Naive thymus-derived CD4-positive, alpha-beta T cell (primary cell): ENCODE results near the gene MAN1A1. TPM values are rescaled to one million over a fixed set of nuclear protein-coding genes. Genes with fewer than 3 reads are reported as not detected.
"Not testable (repeated sequence)": the region's sequence is repeated elsewhere in the genome, so short reads cannot be mapped to it uniquely, and the experiment has no call there.

ENCODE experiments used
- ATAC-seq: fragments of 150-1000 bp; cut with Tn5 transposase; 2 replicates; pipeline ENCODE4 v1.10.0; 2021; ENCODE audit warnings: mild to moderate bottlenecking, moderate library complexity
- CTCF ChIA-PET: fragments of 350-600 bp; sonication (Branson Sonifier 250); formaldehyde crosslinking; loops from one replicate; lab custom pipeline; 2021; ENCODE audit warnings: antibody characterized with exemption; lab: Charles Lee
- POLR2A ChIA-PET: fragments of 350-600 bp; sonication (Branson Sonifier 250); formaldehyde crosslinking; loops from one replicate; lab custom pipeline; 2021; ENCODE audit warnings: antibody characterized with exemption, inconsistent platforms; lab: Charles Lee
- DNase-seq, 9 donors: peaks; one replicate each; pipeline versions ENCODE4 v3.0.0 to v3.0.0-alpha.2; 2020 to 2022; ENCODE audit warnings: mixed read lengths in 1 of 9
- H3K27ac ChIP-seq: one replicate; pipeline ENCODE4 v1.7.0; 2013; ENCODE audit warnings: mild to moderate bottlenecking, low read depth, low read length, moderate library complexity
- H3K27me3 ChIP-seq, 2 donors: one replicate each; pipeline ENCODE4 v1.7.0; 2013; ENCODE audit warnings: low read length in 2 of 2, mild to moderate bottlenecking in 2 of 2, moderate library complexity in 2 of 2; ENCODE audit not compliant: control insufficient read depth in 2 of 2, insufficient read depth in 2 of 2
- H3K36me3 ChIP-seq, 3 experiments: 1 replicate in 2 of 3; 2 replicates in 1 of 3; pipeline ENCODE4 v1.7.0; 2013; ENCODE audit warnings: low read length in 3 of 3, mild to moderate bottlenecking in 3 of 3, moderate library complexity in 1 of 3; ENCODE audit not compliant: insufficient read depth in 3 of 3, control insufficient read depth in 2 of 3
- H3K4me1 ChIP-seq, 2 donors: one replicate each; pipeline ENCODE4 v1.7.0; 2013; ENCODE audit warnings: low read length in 2 of 2, mild to moderate bottlenecking in 2 of 2, moderate library complexity in 1 of 2; ENCODE audit not compliant: control insufficient read depth in 2 of 2, insufficient read depth in 2 of 2
- H3K4me3 ChIP-seq: 2 replicates; pipeline ENCODE4 v1.7.0; 2013; ENCODE audit warnings: mild to moderate bottlenecking, low read length
- H3K9me3 ChIP-seq, 3 experiments: 1 replicate in 2 of 3; 2 replicates in 1 of 3; pipeline ENCODE4 v1.7.0; 2013; ENCODE audit warnings: low read length in 3 of 3; ENCODE audit not compliant: control insufficient read depth in 2 of 3
- H3K27ac Mint-ChIP-seq, 9 donors: one replicate each; pipeline ENCODE4 v1.8.0; 2020 to 2022; ENCODE audit warnings: mixed read lengths in 9 of 9, mild to moderate bottlenecking in 8 of 9, moderate library complexity in 5 of 9, inconsistent platforms in 2 of 9
- H3K27me3 Mint-ChIP-seq, 5 donors: one replicate each; pipeline ENCODE4 v1.8.0; 2021 to 2022; ENCODE audit warnings: mixed read lengths in 5 of 5, mild to moderate bottlenecking in 1 of 5
- H3K36me3 Mint-ChIP-seq, 5 donors: one replicate each; pipeline ENCODE4 v1.8.0; 2020 to 2022; ENCODE audit warnings: mixed read lengths in 5 of 5, mild to moderate bottlenecking in 3 of 5, inconsistent platforms in 1 of 5
- H3K4me1 Mint-ChIP-seq, 7 donors: one replicate each; pipeline ENCODE4 v1.8.0; 2020 to 2022; ENCODE audit warnings: mixed read lengths in 7 of 7, mild to moderate bottlenecking in 3 of 7, inconsistent platforms in 1 of 7
- H3K4me3 Mint-ChIP-seq, 10 donors: one replicate each; pipeline ENCODE4 v1.8.0; 2020 to 2022; ENCODE audit warnings: mild to moderate bottlenecking in 10 of 10, mixed read lengths in 10 of 10, moderate library complexity in 6 of 10, inconsistent platforms in 2 of 10
- H3K9me3 Mint-ChIP-seq, 11 donors: one replicate each; pipeline ENCODE4 v1.8.0; 2020 to 2022; ENCODE audit warnings: mixed read lengths in 11 of 11, mild to moderate bottlenecking in 4 of 11, inconsistent platforms in 1 of 11, moderate library complexity in 1 of 11
- intact Hi-C, 2 donors: fragments of 100-400 bp; cut with micrococcal nuclease; formaldehyde crosslinking; loops; one replicate each; pipeline ENCODE4 v1.15.1; 2023
- polyA plus RNA-seq, 2 donors: library from polyadenylated mRNA; unstranded; fragments of 300-500 nt; fragmentation: Illumina TruSeq; gene quantifications; one replicate each; pipeline ENCODE4 v1.2.3, GENCODE V29; 2021
- total RNA-seq, 6 experiments: library from RNA in 5 of 6; stranded (reverse) in 5 of 6; gene quantifications; 1 replicate in 5 of 6; 2 replicates in 1 of 6; pipeline ENCODE4 v1.2.3 and lab custom pipeline; 2021 to 2026

MAN1A1 gene
- total and polyA plus RNA-seq, 7 experiments from 2014 or later = 5.4 to 22.3 (median 8.4) TPM

- H3K4me1 Mint-ChIP-seq = peaks cover 0 to 2% (median 0%) of the 10 kb centered on the region in 7 donors
- DNase-seq (no peak), ATAC-seq (no peak)
- Histone ChIP-seq H3K27me3 (no peaks in the 10 kb centered on the region), H3K27ac (no peak overlapping the region), H3K4me3 (no peak overlapping the region), H3K36me3 (no peaks in the 10 kb centered on the region), H3K9me3 (no peaks in the 10 kb centered on the region), H3K4me1 (no peaks in the 10 kb centered on the region)
- no peaks in the 10 kb centered on the region for H3K9me3 Mint-ChIP-seq
- H3K36me3 Mint-ChIP-seq = peaks cover 0 to 2% (median 0%) of the 10 kb centered on the region in 5 donors
- H3K27ac Mint-ChIP-seq = peak overlapping the region in 1 of 9 donors; percentile 72
- H3K27me3 Mint-ChIP-seq = peaks cover 19 to 43% (median 27%) of the 10 kb centered on the region in 5 donors
- intact Hi-C loops = no loop called here
- ChIA-PET POLR2A (interaction anchor here (0.7 kb wide), 1 partner anchor 660 kb away, joined by 3 read pairs; no protein-coding TSS in a partner anchor), CTCF (no interaction called here)
- no peak overlapping the region for H3K4me3 Mint-ChIP-seq
Observed at GRCh38 chr6:119161438-119161837, 188.1 kb downstream of the MAN1A1 start.

- intact Hi-C loops = no loop called here
- CTCF ChIA-PET = no interaction called here
- POLR2A ChIA-PET = no interaction called here
- Mint-ChIP-seq H3K27ac (no peak overlapping the region), H3K9me3 (no peaks in the 10 kb centered on the region), H3K27me3 (peaks cover 19 to 39% (median 22%) of the 10 kb centered on the region in 5 donors), H3K4me1 (peaks cover 0 to 2% (median 0%) of the 10 kb centered on the region in 7 donors), H3K4me3 (no peak overlapping the region), H3K36me3 (peaks cover 0 to 2% (median 0%) of the 10 kb centered on the region in 5 donors)
- DNase-seq (no peak), ATAC-seq (no peak)
- Histone ChIP-seq H3K4me1 (no peaks in the 10 kb centered on the region), H3K27me3 (no peaks in the 10 kb centered on the region), H3K27ac (no peak overlapping the region), H3K4me3 (no peak overlapping the region), H3K36me3 (no peaks in the 10 kb centered on the region), H3K9me3 (no peaks in the 10 kb centered on the region)
Observed at GRCh38 chr6:119160911-119161310, 188.7 kb downstream of the MAN1A1 start.

GRCh38 chr6:119158057-119158848 is 191.3 kb downstream of the MAN1A1 start:
- H3K36me3 ChIP-seq = no peaks in the 10 kb centered on the region
- H3K4me1 Mint-ChIP-seq = peaks cover 0 to 4% (median 0%) of the 10 kb centered on the region in 7 donors
- ChIA-PET CTCF (no interaction called here), POLR2A (no interaction called here)
- intact Hi-C loops = no loop called here
- H3K27me3 Mint-ChIP-seq = peaks cover 5 to 39% (median 13%) of the 10 kb centered on the region in 5 donors
- H3K27me3 ChIP-seq = no peaks in the 10 kb centered on the region
- no peaks in the 10 kb centered on the region for H3K4me1 ChIP-seq
- H3K36me3 Mint-ChIP-seq = peaks cover 0 to 2% (median 0%) of the 10 kb centered on the region in 5 donors
- H3K4me3 ChIP-seq = no peak overlapping the region
- H3K9me3 ChIP-seq = no peaks in the 10 kb centered on the region
- DNase-seq (no peak), ATAC-seq (no peak)
- H3K4me3 Mint-ChIP-seq = no peak overlapping the region
- H3K27ac Mint-ChIP-seq = no peak overlapping the region
- H3K9me3 Mint-ChIP-seq = no peaks in the 10 kb centered on the region
- H3K27ac ChIP-seq = no peak overlapping the region

- Histone ChIP-seq H3K36me3 (no peaks in the 10 kb centered on the region), H3K4me1 (no peaks in the 10 kb centered on the region), H3K4me3 (no peak overlapping the region), H3K27ac (no peak overlapping the region), H3K27me3 (no peaks in the 10 kb centered on the region), H3K9me3 (no peaks in the 10 kb centered on the region)
- ATAC-seq = no peak
- Mint-ChIP-seq H3K27me3 (peaks cover 5 to 40% (median 13%) of the 10 kb centered on the region in 5 donors), H3K4me1 (peaks cover 0 to 4% (median 0%) of the 10 kb centered on the region in 7 donors), H3K27ac (no peak overlapping the region), H3K36me3 (peaks cover 0 to 2% (median 0%) of the 10 kb centered on the region in 5 donors), H3K9me3 (no peaks in the 10 kb centered on the region), H3K4me3 (no peak overlapping the region)
- POLR2A ChIA-PET = no interaction called here
- DNase-seq = no peak
- intact Hi-C loops = no loop called here
- CTCF ChIA-PET = no interaction called here
Observed at GRCh38 chr6:119157506-119157815, 192.1 kb downstream of the MAN1A1 start.

GRCh38 chr6:119156757-119157505 is 192.6 kb downstream of the MAN1A1 start:
- ATAC-seq (no peak), DNase-seq (no peak)
- H3K27ac Mint-ChIP-seq = no peak overlapping the region
- H3K4me1 ChIP-seq = no peaks in the 10 kb centered on the region
- intact Hi-C loops = no loop called here
- ChIA-PET POLR2A (no interaction called here), CTCF (interaction anchor here (0.7 kb wide), 1 partner anchor 78 kb away, joined by 3 read pairs; no protein-coding TSS in a partner anchor)
- peaks cover 0 to 2% (median 0%) of the 10 kb centered on the region in 5 donors for H3K36me3 Mint-ChIP-seq
- H3K9me3 ChIP-seq = no peaks in the 10 kb centered on the region
- peaks cover 0 to 4% (median 0%) of the 10 kb centered on the region in 7 donors for H3K4me1 Mint-ChIP-seq
- no peaks in the 10 kb centered on the region for H3K36me3 ChIP-seq
- no peaks in the 10 kb centered on the region for H3K9me3 Mint-ChIP-seq
- H3K27me3 ChIP-seq = no peaks in the 10 kb centered on the region
- H3K27ac ChIP-seq = no peak overlapping the region
- H3K4me3 Mint-ChIP-seq = no peak overlapping the region
- peaks cover 4 to 38% (median 13%) of the 10 kb centered on the region in 5 donors for H3K27me3 Mint-ChIP-seq
- no peak overlapping the region for H3K4me3 ChIP-seq

- intact Hi-C loops, H3K4me1 Mint-ChIP-seq, H3K27ac ChIP-seq, ATAC-seq, H3K27ac Mint-ChIP-seq, H3K9me3 ChIP-seq, CTCF ChIA-PET, H3K4me3 Mint-ChIP-seq, H3K27me3 ChIP-seq, DNase-seq, H3K4me3 ChIP-seq, H3K36me3 Mint-ChIP-seq, H3K4me1 ChIP-seq, POLR2A ChIA-PET, H3K9me3 Mint-ChIP-seq, H3K36me3 ChIP-seq: not testable (repeated sequence)
- H3K27me3 Mint-ChIP-seq = peaks cover 4 to 35% (median 10%) of the 10 kb centered on the region in 5 donors
Observed at GRCh38 chr6:119156082-119156481, 193.5 kb downstream of the MAN1A1 start.
